NOMO-1 treated with DMSO at 0.1 percent for 48 hours (cell line): ENCODE results near the gene SUN3.

Source experiments
- DNase-seq: peaks from one replicate; lab custom pipeline; 2025; ENCODE audit not compliant: unreplicated experiment; lab: John Stamatoyannopoulos, UW

Gene SUN3

GRCh38 chr7:47979832-47980181, 49.1 kb downstream of the SUN3 start:
- DNase-seq, result no peak

DNA sequence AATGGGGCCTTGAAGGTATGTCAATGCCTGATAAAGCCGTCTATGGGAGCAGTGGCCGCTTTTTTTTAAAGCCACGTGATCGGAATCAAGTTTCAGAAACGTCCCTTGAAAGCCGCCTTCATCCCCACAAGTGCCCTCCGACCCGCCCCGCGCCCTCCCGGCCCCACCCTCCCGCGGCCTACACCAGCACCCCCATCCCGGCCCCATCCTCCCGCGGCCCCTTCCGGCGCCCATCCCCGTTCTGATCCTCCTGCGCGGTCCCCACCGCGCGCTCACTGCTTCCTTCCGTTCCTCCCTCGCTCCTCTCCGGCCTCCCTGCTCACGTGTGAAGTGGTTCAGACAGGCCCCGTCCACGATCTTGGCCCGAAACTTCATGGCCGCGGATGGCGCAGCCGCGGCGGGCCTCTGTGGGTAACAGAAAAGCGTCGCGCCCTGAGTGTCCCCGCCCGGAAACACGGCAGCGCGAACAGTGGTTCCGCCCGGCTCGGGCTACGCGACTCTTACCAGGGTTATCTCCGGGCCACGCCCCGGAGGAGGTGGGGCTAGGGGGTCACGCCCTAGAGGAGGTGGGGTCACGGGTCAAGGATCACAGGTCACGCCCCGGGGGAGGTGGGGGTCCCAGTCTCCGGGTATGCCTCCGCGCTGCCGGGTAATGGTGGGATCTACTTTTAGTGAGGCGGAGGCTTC, 49.6 kb downstream of the SUN3 start, which contains the start of gene HUS1:
Gene HUS1, minus strand, starts transcription at position 471 of the 687 bp plus-strand sequence. Its CDS starts 96 bp downstream, at position 375.
- peak; percentile 90 for DNase-seq

- DNase-seq, result no peak
Observed at GRCh38 chr7:47978790-47979144, 50.1 kb downstream of the SUN3 start.

- DNase-seq, result no peak
Observed at GRCh38 chr7:47973739-47974138, 55.2 kb downstream of the SUN3 start.

DNA sequence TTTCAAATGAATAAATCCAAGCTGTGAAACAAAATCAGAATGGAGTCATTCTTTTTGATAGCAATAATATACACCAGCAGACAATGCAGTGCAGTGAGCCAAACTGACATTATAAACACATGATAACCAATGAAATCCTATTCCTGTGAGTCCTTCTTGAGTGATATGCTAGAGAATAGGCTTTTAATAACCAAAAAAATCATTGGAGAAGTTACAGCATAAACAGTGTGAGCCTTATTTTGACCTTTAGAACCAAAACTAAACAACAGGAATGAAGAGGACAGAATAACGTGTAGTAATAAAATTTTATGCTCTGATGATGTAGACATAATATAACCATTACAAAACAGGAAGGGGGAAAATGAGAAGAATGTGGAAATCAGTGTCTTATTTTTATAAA, 58.1 kb downstream of the SUN3 start:
- DNase-seq, result peak; percentile 45

- DNase-seq, result no peak
Observed at GRCh38 chr7:47968847-47969774, 59.8 kb downstream of the SUN3 start.

DNA sequence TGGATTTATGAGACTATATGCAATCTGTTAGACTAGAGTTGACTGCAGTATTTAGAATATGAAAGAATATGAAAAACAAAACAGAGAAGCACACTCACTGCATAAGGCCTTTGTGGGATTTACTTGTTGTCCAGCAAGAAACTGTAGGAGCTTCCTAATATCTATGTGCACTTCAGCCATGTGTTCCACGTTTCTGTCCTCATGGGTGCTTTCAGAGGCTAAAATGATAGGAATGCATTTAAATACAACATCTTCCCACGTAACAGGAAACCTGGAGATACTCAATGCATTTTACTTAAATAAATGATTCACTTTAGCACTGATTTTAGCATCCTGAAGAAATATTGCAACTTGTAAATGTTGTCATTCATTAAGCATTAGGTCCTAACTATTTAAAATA, 61.2 kb downstream of the SUN3 start:
- no peak for DNase-seq

DNA sequence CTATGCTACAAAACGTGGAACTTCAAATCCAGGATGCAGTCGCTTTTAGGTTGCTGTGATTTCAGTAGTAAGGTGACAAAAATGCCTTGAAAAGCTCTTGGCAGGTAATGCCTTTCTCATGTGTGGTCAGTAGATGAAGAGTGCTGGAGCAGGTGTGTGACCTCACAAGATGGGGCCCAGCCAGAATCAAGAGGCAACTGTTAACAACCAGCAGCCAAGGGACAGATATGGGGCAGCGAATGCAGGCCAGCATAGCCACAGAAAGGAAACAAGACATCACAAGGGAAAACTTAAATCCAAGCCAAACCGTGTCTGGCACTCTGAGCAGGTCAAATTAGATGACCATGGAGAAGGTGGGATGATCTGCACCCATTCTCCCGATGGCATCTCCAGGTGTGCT, 61.8 kb downstream of the SUN3 start:
- DNase-seq, result no peak

GRCh38 chr7:47965456-47965855, 63.5 kb downstream of the SUN3 start:
- DNase-seq, result no peak

DNA sequence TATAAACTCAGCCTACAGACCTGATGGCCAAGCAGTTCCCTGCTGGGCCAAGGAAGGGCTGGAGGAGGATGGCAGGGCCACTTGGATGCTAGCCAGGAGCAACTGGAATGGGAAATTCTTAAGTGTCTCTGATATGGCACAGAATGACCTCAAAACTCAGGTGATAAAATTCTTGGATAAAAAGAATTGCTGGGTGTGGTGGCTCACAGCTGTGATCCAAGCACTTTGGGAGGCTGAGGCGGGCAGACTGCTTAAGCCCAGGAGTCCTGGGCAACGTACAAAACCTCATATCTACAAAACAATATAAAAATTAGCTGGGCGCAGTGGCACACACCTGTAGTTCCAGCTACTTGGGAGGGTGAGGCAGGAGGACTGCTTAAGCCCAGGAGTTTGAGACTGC, 66.6 kb downstream of the SUN3 start:
- no peak for DNase-seq

DNA sequence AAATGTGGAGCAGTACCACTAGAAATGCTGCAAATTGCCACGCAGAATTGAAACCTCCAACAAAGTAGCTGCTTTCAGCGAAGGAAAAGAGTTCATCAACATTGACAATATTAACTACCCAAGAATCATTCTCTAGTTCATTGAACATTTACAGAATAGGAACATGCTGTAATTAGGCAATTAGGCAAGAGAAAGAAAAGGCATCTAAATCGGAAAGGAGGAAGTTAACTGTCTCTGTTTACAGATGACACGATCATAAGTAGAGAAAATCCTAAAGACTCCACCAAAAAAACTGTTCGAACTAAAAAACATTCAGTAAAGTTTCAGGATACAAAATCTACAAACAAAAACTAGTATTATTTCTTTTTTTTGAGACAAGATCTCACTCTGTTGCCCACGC, 71.8 kb downstream of the SUN3 start:
- peak; percentile 71 for DNase-seq

DNA sequence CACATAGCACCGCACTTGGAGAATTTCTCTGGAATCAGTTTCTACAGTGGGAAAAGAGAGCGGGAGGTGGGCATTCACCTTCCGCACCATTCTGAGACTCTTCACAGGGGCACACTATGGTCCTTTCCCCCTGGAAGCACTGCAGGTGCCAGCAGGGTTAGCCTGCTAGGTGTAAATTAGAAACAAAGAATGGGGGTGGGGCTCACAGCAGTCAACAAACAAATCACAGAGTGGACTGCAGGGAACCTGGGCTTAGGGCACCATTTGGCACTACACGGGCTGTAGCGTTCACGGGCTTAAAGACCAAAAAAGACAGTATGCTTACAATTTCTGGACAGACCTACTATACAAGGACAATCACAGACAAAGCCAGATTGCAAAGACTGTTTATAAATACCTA, 72.7 kb downstream of the SUN3 start:
- no peak for DNase-seq

DNA sequence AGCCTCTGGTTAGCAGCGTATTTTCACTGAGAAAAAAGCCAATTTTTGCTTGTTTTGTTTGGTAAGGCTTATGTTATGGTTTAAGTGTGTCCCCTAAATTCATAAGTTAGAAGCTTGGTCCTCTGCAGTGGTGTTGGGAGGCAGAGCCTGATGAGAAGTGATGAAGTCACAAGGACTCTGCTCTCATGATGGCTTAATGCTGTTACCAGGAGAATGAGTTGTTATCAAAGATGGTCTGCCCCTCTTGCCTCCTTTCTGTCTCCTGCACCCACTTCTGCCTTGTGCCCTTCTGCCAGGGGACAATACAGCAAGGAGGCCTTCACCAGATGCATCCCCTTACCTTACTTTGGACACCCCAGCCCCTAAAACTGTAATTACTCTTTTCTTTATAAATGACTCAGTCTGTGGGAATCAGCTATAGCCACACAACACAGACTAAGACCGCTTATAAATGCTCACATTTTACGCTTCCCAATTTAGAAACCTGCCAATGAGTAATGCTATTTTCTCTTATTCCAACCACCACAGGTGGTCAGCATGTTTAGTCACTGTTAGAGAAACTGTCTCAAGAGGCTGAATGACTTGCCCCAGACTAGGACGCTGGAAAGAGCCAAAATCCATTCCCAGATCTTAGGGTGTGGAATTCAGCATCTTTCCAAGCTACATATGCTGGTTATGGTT, 74.5 kb downstream of the SUN3 start:
- DNase-seq, result no peak

DNA sequence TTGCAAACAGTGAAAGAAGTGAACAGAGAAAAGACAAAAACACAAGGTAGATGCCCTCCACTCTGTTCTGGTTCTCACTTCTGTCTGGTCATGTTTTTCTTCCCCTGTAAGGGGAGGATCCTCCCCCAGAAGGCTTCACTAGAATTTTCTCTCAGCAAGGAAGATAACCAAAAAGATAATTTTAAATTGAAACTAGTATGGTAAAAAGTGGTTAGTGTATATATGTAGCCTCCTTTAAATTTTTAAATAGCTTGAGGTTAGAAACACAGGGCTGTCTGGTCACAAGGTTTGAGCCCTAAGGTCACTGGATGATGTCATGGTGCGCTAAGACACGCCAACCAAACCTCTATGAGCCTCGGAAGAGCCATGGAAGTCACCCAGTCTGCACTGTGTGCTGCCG, 75.1 kb downstream of the SUN3 start:
- DNase-seq, result no peak

- no peak for DNase-seq
Observed at GRCh38 chr7:47952224-47952623, 76.7 kb downstream of the SUN3 start.

DNA sequence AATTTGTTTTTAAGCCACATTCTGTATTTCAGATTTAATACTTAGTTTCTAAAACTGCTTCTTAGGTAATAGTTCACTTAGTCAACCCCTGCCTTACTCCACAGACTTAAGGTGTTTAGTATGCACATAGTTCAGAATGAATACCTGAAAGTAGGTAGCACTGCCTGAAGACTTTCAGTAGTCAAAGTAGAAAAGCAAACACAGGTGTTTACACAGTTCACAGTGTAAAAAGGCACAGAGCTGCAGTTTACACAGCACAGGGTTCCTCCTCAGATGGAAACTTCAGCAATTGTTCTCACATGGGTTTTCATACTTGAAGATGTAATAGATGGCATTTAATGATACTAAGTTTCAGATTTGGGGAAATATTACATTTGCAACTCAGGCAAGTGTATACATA, 77.5 kb downstream of the SUN3 start:
- DNase-seq, result no peak

GRCh38 chr7:47950714-47951113, 78.2 kb downstream of the SUN3 start:
- DNase-seq, result no peak

DNA sequence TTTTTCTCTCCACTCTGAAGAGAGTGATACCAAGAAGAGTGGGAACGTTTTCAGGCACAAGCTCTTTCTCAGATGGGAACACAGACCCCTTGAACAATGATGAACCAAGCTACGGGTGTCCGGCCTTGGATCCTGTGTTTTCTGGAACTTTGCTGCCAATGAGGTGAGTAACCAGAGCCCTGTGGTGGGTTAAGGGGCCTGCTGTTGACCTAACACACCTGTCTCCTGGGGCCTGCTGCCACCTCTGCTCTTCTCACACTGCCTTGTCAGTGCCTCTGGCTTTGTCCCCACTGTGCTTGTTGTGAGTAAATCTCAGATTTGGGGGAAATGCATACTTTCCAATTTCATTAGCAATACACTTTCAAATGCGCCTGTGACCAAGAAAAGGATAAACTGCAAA, 79.2 kb downstream of the SUN3 start:
- no peak for DNase-seq

GRCh38 chr7:47948141-47948790, 80.6 kb downstream of the SUN3 start, which contains the start of gene PKD1L1:
Gene PKD1L1, minus strand, starts transcription at chr7:47948466. Its CDS starts 26 bp downstream, at chr7:47948440.
- DNase-seq, result no peak

- no peak for DNase-seq
Observed at GRCh38 chr7:47947355-47947749, 81.6 kb downstream of the SUN3 start.
